NCI-H1694 (cell line): ENCODE results near the gene MRAP.
"Not testable (repeated sequence)": the region's sequence is repeated elsewhere in the genome, so short reads cannot be mapped to it uniquely, and the experiment has no call there.

Source experiments
- DNase-seq: peaks from one replicate; lab custom pipeline; 2025; lab: John Stamatoyannopoulos, UW

Gene MRAP

DNA sequence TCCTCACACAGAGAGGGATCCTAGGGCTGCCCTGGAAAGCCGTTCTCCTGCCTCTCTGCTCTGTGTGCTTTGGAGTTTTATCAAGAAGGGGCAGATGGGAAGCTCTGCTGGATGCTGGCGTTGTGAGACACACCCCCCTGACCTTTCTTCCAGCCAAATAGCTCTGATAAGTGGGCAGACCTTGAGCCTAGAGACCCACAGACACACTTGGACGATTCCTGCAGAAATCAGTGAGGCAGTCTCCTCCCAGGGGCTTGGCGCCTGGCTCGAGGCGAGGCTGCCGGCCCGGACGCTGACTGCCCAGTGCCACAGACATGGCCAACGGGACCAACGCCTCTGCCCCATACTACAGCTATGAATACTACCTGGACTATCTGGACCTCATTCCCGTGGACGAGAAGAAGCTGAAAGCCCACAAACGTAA, at the start of gene MRAP:
TSS of gene MRAP (plus strand) at position 198 of the 424 bp plus-strand sequence. CDS start at position 315, 117 bp downstream.
- no peak for DNase-seq

DNA sequence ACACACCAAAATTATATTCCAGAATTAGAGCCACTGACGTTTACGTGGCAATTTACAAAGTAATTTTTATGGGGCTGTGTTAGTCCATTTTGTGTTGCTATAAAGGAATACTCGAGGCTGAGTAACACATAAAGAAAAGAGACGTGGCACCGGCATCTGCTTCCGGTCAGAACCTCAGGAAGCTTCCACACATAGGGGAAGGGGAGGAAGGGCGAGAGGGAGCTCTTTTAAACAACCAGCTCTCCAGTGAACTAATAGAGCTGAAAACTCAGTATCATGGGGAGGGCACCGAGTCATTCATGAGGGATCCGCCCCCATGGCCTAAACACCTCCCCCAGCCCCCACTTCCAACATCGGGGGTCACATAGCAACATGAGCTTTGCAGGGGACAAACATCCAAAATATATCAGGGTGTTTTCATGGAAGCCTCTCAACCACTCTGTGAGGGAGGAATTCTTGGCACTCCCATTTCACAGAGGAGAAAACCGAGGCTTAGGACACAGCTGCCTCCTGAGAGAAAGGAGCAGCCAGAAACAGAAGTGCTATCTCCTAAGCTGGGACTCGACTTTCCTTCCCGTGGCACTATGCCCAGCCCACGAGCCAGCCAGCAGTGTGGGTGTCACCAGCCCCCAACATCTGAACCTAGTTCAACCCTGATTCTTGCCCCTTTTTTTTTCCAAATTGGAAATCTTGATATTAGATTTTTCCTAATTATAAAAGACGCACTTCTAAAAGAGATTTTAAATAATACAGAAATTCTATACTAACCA, 49.0 kb upstream of the MRAP start:
- DNase-seq: no peak

DNA sequence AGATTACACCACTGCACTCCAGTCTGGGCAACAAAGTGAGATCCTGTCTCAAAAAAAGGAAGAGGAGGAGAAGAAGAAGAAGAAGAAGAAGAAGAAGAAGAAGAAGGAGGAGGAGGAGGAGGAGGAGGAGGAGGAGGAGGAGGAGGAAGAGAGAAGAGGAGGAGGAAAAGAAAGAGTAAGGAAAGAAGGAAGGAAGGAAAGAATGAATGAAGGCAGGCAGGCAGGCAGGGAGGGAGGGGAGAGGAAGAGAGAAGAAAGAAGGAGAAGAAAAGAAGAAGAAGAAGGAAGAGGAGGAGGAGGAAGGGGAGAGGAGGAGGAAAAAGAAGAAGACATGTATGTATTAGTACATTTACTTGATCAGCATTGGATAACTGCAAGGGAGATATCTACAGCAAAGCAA, 46.5 kb upstream of the MRAP start:
- DNase-seq: no peak

DNA sequence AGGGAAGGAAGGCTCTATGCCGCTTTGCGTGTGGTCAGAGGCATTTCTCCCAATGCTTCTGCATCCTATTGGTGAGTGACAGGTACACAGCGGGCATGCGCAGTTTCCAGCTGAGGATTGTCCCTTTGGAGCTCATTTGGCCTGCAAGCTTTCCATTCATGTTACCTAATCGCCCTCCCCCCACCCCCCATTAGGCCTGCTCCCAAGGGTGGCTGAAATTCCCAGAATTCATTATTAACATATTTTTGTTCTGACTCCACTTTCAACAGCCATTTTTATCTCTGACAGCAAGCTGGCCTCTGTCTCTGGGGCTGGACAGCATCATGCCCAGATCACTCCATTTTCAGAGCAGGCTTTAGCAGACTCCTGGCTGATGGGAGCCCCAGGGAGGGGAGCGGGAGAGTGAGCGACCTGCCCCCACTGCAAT, 45.4 kb upstream of the MRAP start:
- DNase-seq: no peak

DNA sequence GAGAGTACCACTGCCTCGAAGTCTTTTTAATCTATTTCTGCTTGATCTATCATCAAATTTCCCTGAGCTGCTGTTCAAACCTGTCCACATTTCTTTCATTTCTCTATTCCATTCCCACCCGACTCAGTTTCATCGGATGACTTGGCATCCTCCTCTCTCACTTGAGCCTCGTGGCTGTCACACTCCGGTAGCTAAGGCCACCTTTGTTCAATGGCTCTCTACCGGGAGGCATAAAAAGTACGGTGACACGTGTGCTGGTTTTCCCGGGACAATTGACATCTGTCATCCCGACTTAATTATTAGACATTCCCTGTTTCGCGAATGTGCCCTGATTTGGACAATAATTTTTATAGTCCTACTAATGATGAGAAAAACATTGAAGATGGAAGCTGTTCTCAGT, 42.4 kb upstream of the MRAP start:
- peak; percentile 53 for DNase-seq

DNA sequence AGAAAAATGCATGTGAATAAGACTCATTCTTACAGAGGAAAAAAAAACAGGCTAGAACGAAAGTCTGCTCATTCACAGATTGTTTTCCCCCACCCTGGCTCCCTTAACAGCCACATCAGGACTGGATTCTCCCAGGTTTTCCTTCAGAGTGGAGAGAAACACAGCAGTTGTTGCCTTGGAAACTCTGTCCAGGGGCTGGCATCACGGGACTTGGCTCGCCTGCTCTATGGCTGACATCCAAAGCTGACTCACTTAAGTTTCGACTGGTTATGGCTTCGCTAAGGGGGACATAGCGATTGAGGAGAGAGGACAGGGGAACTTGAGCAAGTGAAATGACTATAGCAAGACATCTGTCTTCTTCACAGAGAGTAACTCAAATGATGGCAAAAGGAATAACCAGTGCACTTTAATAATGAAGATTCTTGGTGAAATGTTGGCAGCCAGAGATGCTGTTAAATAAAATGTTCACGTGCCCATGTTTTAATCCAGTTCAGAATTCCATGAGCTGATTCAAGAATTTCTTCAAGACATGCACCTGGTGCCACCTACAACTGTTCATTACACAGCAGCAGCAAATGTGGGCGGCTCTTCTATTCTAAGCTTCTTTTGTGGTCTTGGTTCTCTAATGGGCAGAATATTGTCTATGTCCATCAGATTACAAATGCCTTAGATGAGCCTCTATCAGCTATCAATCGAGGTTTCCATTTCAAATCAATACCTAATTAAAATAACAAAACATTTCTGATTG, 41.6 kb upstream of the MRAP start:
- peak; percentile 99 for DNase-seq

DNA sequence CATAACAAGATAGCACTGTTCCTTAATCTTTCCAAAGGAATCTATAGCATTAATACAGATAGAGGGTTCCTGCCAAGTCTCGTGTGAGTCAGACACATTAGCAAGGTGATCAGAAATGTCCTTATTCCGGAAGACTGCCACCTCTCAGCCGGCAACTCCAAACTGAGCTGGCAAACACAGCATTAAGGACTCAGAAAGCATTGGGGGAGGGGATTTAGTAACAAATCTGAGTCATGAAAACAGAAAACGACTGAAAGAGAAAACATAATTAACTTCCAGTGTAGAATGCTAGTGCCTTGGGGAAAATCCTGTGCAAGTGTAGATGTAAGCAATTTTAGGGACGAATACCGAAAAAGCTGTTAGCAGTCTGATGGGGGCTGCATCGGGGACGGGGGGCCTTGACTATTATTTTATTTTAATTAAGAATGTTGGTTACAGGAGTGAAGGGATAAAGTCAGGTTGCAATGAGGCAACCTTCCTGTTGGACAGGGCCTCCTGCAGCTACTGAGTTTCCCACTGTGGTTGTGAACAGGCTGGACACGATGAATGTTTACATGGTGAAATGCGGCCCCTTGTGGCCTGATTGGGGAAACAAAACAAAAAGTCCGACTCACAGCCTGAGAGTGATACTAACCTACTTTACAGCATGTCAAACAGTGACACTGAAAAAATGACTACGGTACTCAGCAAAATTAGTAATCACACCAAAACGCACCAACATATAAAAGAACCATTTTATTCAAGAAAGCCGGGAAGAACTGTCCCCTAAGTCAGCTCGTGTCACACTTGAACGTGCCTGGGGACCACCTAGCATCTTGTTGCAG, 40.5 kb upstream of the MRAP start:
- peak; percentile 90 for DNase-seq

DNA sequence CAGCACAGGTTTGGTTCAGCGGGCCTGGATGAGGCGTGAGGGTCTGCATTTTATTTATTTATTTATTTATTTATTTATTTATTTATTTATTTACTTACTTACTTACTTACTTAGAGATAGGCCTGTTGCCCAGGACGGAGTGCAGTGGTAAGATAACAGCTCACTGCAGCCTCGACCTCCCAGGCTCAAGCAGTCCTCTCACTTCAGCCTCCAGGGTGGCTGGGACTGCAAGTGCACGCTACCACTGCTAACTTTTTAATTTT, 39.9 kb upstream of the MRAP start:
- DNase-seq: not testable (repeated sequence)

DNA sequence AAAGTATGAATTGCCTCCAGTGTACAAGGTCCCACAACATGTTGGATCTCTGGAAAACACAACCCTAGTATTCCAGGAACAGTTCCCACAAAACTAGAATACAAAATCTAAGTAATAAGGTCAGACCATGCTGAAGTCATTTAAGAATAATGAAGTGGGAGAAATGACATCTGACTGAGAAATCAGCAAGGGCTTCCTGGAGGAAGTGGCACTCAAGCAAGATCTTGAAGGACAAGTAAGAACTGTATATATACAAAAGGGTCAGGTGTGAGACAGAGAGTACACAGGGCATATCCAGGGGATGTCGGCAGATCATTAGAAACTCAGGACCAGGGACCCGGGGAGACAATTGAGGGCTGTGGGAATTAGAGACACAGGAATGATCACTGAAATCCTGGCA, 38.5 kb upstream of the MRAP start:
- DNase-seq: no peak

DNA sequence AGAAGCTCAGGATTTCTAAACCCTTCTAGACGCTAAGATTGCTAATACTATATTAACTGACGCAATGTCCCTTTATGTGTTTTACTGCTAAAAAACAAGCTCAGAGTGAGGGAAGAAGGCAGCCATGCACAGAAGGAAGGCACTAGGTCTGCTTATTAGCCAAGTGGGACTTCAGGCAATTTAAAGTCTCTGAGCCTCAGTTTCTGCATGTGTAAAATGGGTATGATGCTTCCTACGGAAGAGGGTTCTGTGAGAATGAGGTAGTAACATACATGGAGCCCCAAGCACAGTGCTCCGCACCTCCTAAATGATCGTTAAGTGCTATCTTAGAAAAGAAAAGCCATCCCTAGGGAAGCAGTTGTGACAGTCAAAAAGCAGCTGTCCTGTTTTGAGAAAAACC, 36.7 kb upstream of the MRAP start:
- no peak for DNase-seq

DNA sequence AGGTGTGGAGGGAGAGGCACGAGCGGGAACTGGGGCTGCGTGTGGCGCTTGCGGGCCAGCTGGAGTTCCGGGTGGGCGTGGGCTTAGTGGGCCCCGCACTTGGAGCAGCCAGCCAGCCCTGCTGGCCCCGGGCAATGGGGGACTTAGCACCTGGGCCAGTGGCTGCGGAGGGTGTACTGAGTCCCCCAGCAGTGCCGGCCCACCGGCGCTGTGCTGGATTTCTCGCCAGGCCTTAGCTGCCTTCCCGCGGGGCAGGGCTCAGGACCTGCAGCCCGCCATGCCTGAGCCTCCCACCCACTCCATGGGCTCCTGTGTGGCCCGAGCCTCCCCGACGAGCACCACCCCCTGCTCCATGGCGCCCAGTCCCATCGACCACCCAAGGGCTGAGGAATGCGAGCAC, 33.3 kb upstream of the MRAP start:
- not testable (repeated sequence) for DNase-seq

DNA sequence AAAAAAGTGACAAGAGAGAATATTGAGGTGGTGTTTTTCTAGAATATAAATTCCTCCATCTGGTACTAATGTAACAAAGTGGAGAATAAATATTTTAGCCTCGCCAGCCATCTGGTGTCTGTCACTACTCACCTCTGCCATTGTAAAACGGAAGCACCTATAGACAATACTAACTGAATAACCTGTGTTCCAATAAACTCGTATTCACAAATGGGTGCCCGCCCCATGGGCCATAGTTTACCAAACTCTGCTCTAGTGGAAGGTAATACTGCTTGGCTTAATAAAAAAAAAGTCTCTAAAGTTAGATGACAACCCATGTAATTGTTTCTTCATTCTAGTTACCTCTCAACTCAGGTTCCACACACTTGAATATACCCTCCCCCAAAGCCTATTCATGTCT, 27.9 kb upstream of the MRAP start:
- DNase-seq: peak; percentile 12

DNA sequence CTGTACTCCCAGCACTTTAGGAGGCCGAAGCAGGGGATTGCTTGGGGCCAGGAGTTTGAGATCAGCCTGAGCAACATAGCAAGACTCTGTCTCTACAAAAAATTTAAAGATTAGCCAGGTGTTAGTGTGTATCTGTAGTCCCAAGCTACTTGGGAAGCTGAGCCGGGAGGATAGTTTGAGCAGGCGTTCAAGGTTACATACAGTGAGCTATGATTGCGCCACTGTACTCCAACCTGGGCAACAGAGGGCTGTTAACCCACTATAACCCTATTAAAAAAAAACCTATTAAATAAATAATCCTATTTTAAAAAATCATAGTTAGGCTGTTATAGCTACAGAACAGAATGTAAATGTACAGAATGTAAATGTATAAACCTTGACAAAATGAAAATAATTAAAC, 22.0 kb upstream of the MRAP start:
- DNase-seq: no peak

DNA sequence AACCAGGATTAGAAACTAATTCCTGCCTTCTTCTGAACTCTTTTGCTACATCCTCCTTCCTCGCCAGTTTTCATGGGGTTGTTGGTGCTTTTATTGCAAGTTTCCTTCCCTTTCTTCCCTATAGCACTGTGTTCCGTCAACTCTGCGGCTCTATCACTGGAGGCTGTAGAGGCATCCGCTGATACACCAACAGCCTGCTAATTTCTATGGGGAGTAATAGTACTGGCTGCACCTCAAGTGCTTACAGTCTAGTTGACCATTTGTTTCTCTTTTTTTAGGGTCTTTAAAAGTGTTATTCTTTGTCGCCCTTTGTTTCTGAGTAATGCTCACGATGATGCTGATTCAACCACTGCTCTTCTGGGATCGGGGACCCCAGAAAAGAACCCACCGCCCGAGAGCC, 20.6 kb upstream of the MRAP start:
- no peak for DNase-seq

DNA sequence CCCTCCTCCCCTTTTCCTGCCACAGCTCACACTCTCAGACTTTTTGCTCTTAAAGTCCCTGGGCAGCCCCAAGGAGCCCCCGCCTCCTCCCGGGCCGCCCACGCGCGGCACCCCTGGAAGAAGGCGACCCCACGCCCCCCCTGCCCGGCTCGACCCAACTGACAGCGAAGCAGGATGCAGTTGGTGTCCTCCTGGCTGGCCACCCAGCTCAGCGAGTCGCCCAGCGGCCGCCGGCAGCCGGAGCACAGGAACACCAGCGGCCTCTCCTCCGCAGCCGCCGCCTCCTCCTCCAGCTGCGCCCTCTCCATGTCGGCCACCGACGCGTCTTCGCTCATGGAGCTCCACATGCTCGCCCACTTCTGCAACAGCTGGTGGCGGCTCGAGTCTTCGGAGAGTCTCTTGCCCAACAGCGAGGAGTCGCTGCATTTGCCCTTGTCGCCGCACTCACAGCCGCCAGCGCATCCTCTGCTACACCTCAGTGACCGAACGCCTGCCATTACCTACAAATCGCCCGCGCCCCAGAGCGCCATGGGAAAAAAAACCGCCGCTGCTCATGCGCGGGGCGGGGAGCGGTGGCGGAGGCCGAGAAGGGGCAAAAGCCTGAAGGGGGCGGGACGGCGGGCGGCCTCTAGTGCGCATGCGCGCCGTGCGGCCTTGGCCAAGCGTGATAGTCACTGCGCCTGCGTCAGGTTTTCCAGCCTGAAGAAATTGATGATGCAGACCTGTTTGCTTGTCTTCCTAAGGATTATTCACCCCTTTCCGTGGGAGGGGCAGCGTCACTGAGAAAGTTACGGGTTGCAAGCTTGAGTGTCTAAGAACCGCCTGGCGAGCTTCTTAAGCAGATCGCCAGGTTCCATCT, 19.9 kb upstream of the MRAP start, which contains the start of gene MIS18A:
TSS of gene MIS18A (minus strand) at position 532 of the 859 bp plus-strand sequence. CDS start at position 497, 35 bp downstream.
- DNase-seq: peak; percentile 97

DNA sequence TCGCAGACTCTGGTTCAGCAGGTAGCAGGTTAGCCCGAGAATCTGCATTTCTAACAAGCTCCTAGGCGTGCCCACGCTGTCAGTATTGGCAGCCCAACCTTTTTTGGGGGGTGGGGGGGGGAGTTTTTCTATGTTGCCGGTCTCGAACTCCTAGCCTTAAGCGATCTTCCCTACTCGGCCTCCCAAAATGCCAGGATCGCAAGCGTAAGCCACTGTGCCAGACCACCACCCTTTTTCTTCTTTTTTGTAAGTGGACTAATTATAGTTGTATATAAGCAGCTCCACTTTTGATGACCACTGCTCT, 19.3 kb upstream of the MRAP start:
- no peak for DNase-seq

DNA sequence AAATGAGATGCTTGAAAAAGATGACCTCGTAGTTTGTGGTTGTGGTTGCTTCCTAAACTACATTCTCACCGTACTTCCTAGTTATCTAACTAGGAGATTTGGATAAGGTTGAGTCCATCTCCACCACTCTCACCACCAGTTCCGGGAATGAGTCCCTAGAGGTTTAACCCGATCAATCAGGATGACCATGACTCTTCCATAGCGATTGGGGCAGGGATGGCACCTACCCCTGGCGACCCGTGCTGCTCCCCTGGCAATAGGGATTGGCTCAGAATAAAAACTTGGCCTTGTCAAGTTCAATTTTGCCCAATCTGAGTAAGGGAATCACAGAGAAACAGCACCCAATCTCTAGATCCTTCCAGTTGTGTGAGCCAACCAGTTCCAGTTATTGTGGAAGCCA, 17.1 kb upstream of the MRAP start:
- no peak for DNase-seq

DNA sequence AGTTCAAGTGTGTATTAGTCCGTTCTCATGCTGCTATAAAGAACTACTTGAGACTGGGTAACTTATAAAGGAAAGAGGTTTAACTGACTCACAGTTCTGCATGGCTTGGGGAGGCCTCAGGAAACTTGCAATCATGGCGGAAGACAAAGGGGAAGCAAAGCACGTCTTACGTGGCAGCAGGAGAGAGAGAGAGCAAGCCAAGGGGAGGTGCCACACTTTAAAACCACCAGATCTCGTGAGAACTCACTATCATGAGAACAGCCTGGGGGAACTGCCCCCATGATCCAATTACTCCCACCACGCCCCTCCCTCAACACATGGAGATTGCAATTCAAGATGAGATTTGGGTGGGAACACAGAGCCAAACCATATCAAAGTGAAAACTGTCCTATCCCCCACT, 15.7 kb upstream of the MRAP start:
- no peak for DNase-seq

DNA sequence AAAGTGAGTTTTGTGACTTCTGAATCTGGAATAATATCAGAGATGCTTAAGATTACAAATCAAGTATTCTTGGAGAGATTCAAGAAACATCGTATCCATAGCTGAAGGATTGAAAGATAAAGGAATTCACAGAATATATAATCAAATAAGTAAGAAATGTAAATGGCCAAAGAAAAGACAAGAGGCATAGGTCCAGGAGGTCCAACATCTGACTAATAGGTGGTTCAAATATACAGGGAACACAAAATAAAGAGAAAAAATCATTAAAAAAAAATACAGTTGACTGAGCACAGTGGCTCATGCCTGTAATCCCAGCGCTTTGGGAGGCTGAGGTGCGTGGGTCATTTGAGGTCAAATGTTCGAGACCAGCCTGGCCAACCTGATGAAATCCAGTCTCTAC, 13.2 kb upstream of the MRAP start:
- no peak for DNase-seq

DNA sequence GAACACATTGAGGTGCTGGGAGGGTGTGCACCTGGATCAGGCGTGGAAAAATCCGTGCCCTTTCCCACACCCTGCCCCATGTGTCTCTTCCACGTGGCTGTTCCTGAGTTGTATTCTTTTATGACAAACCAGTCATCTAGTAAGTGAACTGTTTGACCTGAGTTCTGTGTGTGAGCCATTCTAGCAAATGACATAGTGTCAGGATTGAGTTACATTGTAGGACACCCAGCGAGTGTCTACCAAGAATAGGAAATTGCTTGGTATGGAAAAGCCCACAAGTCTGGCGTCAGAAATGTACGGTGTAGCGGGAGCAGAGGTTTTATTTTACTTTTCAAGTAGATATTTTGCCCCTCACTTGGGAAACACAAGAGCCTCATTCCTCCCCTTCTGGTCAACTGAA, 1.2 kb upstream of the MRAP start:
- DNase-seq: no peak

DNA sequence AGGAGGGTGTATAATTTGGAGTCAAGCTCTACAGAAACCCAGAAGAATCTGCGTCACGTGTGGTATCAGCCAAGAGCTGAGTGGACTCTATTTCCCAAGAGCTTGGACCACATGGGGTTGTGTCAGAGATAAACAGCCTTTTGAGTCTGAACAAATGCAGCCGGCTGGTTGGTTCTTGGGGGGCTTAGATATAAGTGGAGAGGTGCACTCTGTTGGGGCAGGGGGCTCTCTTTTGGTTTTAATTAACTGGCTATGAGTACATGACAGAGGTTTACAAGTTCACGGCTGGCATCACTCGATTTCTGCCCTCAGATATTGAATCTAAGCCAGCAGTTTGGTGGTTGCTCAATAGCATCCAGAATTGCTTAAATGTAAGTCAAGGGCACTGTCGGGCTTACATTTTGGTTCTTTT, 501 bp upstream of the MRAP start:
- no peak for DNase-seq

DNA sequence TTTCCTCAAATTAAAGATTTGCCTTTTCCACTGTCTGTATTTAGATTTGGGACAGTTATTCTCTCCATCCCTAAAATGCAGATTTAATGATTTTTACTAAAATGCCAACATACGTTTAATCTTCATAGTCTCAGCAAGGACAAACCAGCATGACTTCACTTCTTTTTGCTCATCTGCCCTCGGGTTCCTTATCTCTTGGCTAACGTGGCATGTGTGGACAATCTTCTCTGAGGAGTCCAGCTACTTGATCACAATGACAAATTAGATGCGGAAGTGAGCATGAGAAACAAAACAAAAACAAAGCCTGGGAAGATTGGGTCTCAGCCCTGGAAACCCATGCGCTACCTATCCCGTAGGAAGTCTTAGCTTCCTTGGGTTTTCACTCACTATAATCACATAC, 1.0 kb downstream of the MRAP start:
- DNase-seq: no peak
